ENCODE data around the gene IFT27. TPM values are rescaled to one million over a fixed set of nuclear protein-coding genes. Genes with fewer than 3 reads are reported as not detected.

Gene IFT27
- total and polyA plus RNA-seq, 2 of the 4 experiments (the other 2 are of a cell fraction): 14.5 to 26.9 TPM

- H3K9me3 ChIP-seq (ENCODE audit: control insufficient read depth, insufficient read depth, low read length): no peaks in the 10 kb centered on the region
- H3K27me3 ChIP-seq (ENCODE audit: control insufficient read depth, insufficient read depth, low read length): peaks cover 19% of the 10 kb centered on the region
- no peak overlapping the region for H3K27ac ChIP-seq (ENCODE audit: insufficient read depth, low read length)
- no peak overlapping the region for H2BK20ac ChIP-seq (ENCODE audit: low read depth, low read length)
- no peak overlapping the region for H3K56ac ChIP-seq (ENCODE audit: extremely low read depth, insufficient read depth, low read length)
- H3K79me1 ChIP-seq (ENCODE audit: low read depth in 1 of 2, low read length in 2 of 2): no peaks in the 10 kb centered on the region
- ATAC-seq (ENCODE audit: low read depth) (no peak), DNase-seq (no peak)
- in situ Hi-C loops (cut with MboI; ENCODE audit: low sequenced_read_pairs): no loop called here
- POLR2A ChIA-PET (ENCODE audit: unreplicated experiment): no interaction called here
- H3K9ac ChIP-seq (ENCODE audit: low read depth, low read length): no peak overlapping the region
- H3K23ac ChIP-seq (ENCODE audit: low read depth, low read length): no peak overlapping the region
- H3K36me3 ChIP-seq (ENCODE audit: control insufficient read depth, insufficient read depth, low read length): no peaks in the 10 kb centered on the region
- no peak overlapping the region for H3K4ac ChIP-seq (ENCODE audit: low read depth, low read length)
- H4K5ac ChIP-seq (ENCODE audit: low read depth, low read length): no peak overlapping the region
- H4K20me1 ChIP-seq (ENCODE audit: insufficient read depth, low read length): no peaks in the 10 kb centered on the region
- intact Hi-C loops (cut with micrococcal nuclease): no loop called here
- H4K91ac ChIP-seq (ENCODE audit: insufficient read depth, low read depth, low read length): no peak overlapping the region
- no peak overlapping the region for H2BK15ac ChIP-seq (ENCODE audit: low read depth, low read length)
- dilution Hi-C loops (cut with HindIII; ENCODE audit: low sequenced_read_pairs, unreplicated experiment): no loop called here
- H2AK9ac ChIP-seq (replicated peaks; ENCODE audit: low read depth, low read length, poor library complexity): no peak overlapping the region
- no peak overlapping the region for H3K18ac ChIP-seq (ENCODE audit: low read depth, low read length)
- H2BK5ac ChIP-seq (ENCODE audit: low read depth, low read length, poor library complexity, severe bottlenecking): no peak overlapping the region
- CTCF ChIA-PET: no interaction called here
- BruUV-seq (replicated peaks): no TSS peak
- H3K4me1 ChIP-seq (ENCODE audit: control insufficient read depth, insufficient read depth, low read length): no peaks in the 10 kb centered on the region
- H3K9me1 ChIP-seq (ENCODE audit: insufficient read depth, low read length): no peaks in the 10 kb centered on the region
- H2AK5ac ChIP-seq (ENCODE audit: low read depth, low read length): no peak overlapping the region
- no peak overlapping the region for H3K4me3 ChIP-seq (ENCODE audit: insufficient read depth, low read depth, low read length)
- no CpG with 5 or more reads among the region's 2 CpGs for WGBS, 2 experiments (ENCODE audit: extremely low coverage in 2 of 2, insufficient read length in 1 of 2)
- H3K14ac ChIP-seq (replicated peaks; ENCODE audit: low read depth, low read length): no peak overlapping the region
- no peak overlapping the region for H4K8ac ChIP-seq (ENCODE audit: low read depth in 2 of 2, low read length in 2 of 2)
- no peak overlapping the region for H2AFZ ChIP-seq (replicated peaks; ENCODE audit: low read length, poor library complexity)
- H3K4me2 ChIP-seq (ENCODE audit: low read depth, low read length): no peak overlapping the region
- H2BK120ac ChIP-seq (ENCODE audit: low read depth, low read length): no peak overlapping the region
- TF ChIP-seq RCOR1 (IDR thresholded peaks at IDR 0.05; ENCODE audit: insufficient replicate concordance, low read length): no peak
- no peak for TF ChIP-seq CHD1 (IDR thresholded peaks at IDR 0.05; ENCODE audit: low read depth, low read length)
- no peak for TF ChIP-seq MAFK (IDR thresholded peaks at IDR 0.05; ENCODE audit: low read depth, low read length)
- TF ChIP-seq RAD21 (IDR thresholded peaks at IDR 0.05; ENCODE audit: low read length): no peak
- no peak for TF ChIP-seq USF2 (IDR thresholded peaks at IDR 0.05; ENCODE audit: low read depth, low read length)
Measured at GRCh38 chr22:36714110-36714509, 61.8 kb downstream of the IFT27 start.

Measured in IMR-90 (cell line).